ENCODE results near the gene KIF25.

The KIF25 gene

DNA sequence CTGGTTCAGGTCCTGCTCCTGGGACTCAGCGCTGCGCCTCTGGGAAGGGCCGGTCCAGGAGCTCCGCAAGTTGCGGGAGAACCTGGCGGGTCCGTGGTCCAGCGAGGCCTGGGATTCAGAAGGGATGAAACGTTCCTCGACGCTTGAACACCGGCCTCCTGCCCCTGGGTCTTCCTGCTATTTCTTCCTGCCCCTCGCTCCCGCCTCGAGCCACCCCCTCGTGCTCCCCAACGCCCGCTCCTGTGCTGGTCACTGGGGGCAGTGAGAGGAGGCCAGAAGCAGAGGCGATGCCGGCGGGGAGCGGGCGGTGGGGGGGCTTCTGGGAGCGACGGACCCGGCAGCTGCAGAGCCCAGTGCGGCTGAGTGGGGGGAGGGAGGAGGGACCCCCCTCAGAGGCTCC lies 20.8 kb upstream of the KIF25 start:
- no peak overlapping the region for H3K4me3 ChIP-seq (ENCODE audit: low read length)
- H3K36me3 ChIP-seq (ENCODE audit: control insufficient read depth, insufficient read depth, low read length) = no peaks in the 10 kb centered on the region

GRCh38 chr6:167977717-167978467 lies 19.6 kb upstream of the KIF25 start:
- no peak overlapping the region for H3K4me3 ChIP-seq (ENCODE audit: low read length)
- H3K9me3 ChIP-seq (ENCODE audit: control insufficient read depth, low read length) = no peaks in the 10 kb centered on the region
- H3K4me1 ChIP-seq (ENCODE audit: control insufficient read depth, insufficient read depth, low read length) = peaks cover 10% of the 10 kb centered on the region

More for the DNA sequence above, 20.8 kb upstream of the KIF25 start:
- H3K27me3 ChIP-seq (ENCODE audit: control insufficient read depth, insufficient read depth, low read length) = no peaks in the 10 kb centered on the region
- no peak overlapping the region for H3K9ac ChIP-seq (ENCODE audit: low read length)
- H3K4me1 ChIP-seq (ENCODE audit: control insufficient read depth, insufficient read depth, low read length) = peaks cover 10% of the 10 kb centered on the region
- no peaks in the 10 kb centered on the region for H3K9me3 ChIP-seq (ENCODE audit: control insufficient read depth, low read length)

DNA sequence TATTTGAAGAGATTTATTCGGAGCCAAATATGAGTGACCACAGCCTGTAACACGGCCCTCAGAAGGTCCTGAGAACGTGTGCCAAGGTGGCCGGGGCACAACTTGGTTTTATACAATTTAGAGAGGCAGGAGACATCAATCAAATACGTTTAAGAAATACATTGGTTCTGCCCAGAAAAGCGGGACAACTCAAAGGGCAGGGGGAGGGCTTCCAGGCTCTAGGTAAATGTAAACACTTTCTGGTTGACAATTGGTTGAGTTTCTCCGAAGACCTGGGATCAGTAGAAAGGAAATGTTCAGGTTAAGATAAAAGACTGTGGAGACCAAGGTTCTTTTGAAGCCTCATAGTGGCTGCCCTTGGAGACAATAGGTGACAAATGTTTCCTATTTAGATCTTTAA lies 18.9 kb upstream of the KIF25 start:
- Histone ChIP-seq H3K27me3 (ENCODE audit: control insufficient read depth, insufficient read depth, low read length) (no peaks in the 10 kb centered on the region), H3K36me3 (ENCODE audit: control insufficient read depth, insufficient read depth, low read length) (no peaks in the 10 kb centered on the region), H3K4me1 (ENCODE audit: control insufficient read depth, insufficient read depth, low read length) (peaks cover 10% of the 10 kb centered on the region), H3K9ac (ENCODE audit: low read length) (no peak overlapping the region), H3K9me3 (ENCODE audit: control insufficient read depth, low read length) (no peaks in the 10 kb centered on the region), H3K4me3 (ENCODE audit: low read length) (no peak overlapping the region)

More at GRCh38 chr6:167977717-167978467, 19.6 kb upstream of the KIF25 start:
- H3K27me3 ChIP-seq (ENCODE audit: control insufficient read depth, insufficient read depth, low read length) = no peaks in the 10 kb centered on the region
- H3K36me3 ChIP-seq (ENCODE audit: control insufficient read depth, insufficient read depth, low read length) = no peaks in the 10 kb centered on the region
- no peak overlapping the region for H3K9ac ChIP-seq (ENCODE audit: low read length)

GRCh38 chr6:167979436-167980139 lies 17.9 kb upstream of the KIF25 start:
- Histone ChIP-seq H3K9me3 (ENCODE audit: control insufficient read depth, low read length) (no peaks in the 10 kb centered on the region), H3K27me3 (ENCODE audit: control insufficient read depth, insufficient read depth, low read length) (no peaks in the 10 kb centered on the region), H3K4me3 (ENCODE audit: low read length) (no peak overlapping the region), H3K36me3 (ENCODE audit: control insufficient read depth, insufficient read depth, low read length) (no peaks in the 10 kb centered on the region), H3K4me1 (ENCODE audit: control insufficient read depth, insufficient read depth, low read length) (peaks cover 10% of the 10 kb centered on the region), H3K9ac (ENCODE audit: low read length) (no peak overlapping the region)

DNA sequence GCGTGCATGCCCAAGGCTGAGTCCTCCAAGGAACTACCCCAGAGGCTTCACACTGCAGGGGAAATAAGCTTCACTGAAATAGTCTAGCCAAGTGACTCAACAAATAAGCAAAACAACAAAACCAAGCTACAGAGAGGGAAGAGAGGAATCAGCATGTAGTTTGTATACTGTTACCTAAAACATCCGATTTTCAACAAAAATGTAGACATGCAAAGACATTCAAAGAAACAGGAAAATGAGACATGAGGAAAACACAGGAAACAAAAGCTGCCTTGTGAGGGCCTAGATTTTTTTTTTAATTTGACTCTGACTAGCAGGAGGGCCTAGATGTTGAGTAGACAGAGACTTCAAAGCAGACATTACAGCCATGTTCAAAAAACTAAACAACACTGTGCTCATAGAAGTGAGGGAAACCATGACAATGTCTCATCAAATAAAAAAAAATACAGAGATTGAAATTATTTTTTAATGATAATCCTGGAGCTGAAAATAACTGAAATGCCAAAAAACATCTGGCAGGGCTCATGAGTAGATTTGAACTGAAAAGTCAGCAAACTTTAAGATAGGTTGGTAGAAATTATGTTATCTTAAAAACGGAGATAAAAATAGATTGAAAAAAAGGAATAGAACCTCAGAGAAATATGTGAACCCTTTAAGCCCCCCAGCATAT lies 16.4 kb upstream of the KIF25 start:
- H3K9ac ChIP-seq (ENCODE audit: low read length) = no peak overlapping the region
- H3K27me3 ChIP-seq (ENCODE audit: control insufficient read depth, insufficient read depth, low read length) = no peaks in the 10 kb centered on the region
- no peaks in the 10 kb centered on the region for H3K4me1 ChIP-seq (ENCODE audit: control insufficient read depth, insufficient read depth, low read length)
- no peaks in the 10 kb centered on the region for H3K9me3 ChIP-seq (ENCODE audit: control insufficient read depth, low read length)
- H3K36me3 ChIP-seq (ENCODE audit: control insufficient read depth, insufficient read depth, low read length) = no peaks in the 10 kb centered on the region
- H3K4me3 ChIP-seq (ENCODE audit: low read length) = no peak overlapping the region

- Histone ChIP-seq H3K9me3 (ENCODE audit: control insufficient read depth, low read length) (no peaks in the 10 kb centered on the region), H3K27me3 (ENCODE audit: control insufficient read depth, insufficient read depth, low read length) (no peaks in the 10 kb centered on the region), H3K4me1 (ENCODE audit: control insufficient read depth, insufficient read depth, low read length) (no peaks in the 10 kb centered on the region), H3K36me3 (ENCODE audit: control insufficient read depth, insufficient read depth, low read length) (no peaks in the 10 kb centered on the region), H3K4me3 (ENCODE audit: low read length) (no peak overlapping the region), H3K9ac (ENCODE audit: low read length) (no peak overlapping the region)
Measured at GRCh38 chr6:167981916-167982462, 15.5 kb upstream of the KIF25 start.

- H3K27me3 ChIP-seq (ENCODE audit: control insufficient read depth, insufficient read depth, low read length) = no peaks in the 10 kb centered on the region
- H3K4me1 ChIP-seq (ENCODE audit: control insufficient read depth, insufficient read depth, low read length) = no peaks in the 10 kb centered on the region
- no peaks in the 10 kb centered on the region for H3K36me3 ChIP-seq (ENCODE audit: control insufficient read depth, insufficient read depth, low read length)
- H3K4me3 ChIP-seq (ENCODE audit: low read length) = no peak overlapping the region
- H3K9me3 ChIP-seq (ENCODE audit: control insufficient read depth, low read length) = no peaks in the 10 kb centered on the region
- H3K9ac ChIP-seq (ENCODE audit: low read length) = no peak overlapping the region
Measured at GRCh38 chr6:167984144-167984719, 13.2 kb upstream of the KIF25 start.

DNA sequence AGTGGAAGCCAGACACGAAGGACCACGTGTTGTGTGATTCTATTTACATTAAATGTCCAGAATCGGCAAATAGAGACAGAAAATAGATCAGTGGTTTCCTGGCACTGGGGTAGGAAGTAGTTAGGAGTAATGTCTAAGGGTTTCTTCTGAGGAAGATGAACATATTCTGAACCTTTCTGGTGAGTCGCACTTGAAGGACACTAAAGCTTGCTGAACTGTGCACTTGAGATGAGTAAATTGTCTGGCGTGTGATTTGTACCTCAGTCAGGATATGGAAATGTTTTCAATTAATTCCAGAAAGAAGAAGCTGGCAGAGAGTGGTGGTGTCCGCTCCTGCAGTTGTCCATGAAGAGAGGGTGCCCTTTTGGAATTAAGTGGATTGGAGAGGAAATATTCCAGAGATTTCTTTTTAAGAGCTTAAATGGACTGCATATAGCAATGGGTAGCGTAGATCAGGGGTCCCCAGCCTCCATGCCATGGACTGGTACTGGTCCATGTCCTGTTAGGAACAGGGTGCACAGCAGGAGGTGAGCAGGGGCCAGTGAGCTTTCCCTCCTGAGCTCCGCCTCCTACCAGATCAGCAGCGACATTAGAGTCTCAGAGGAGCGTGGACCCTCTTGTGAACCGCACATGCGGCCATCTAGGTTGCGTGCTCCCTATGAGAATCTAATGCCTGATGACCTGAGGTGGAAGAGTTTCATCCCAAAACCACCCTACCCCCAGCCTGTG lies 12.4 kb upstream of the KIF25 start:
- Histone ChIP-seq H3K4me1 (ENCODE audit: control insufficient read depth, insufficient read depth, low read length) (no peaks in the 10 kb centered on the region), H3K36me3 (ENCODE audit: control insufficient read depth, insufficient read depth, low read length) (no peaks in the 10 kb centered on the region), H3K27me3 (ENCODE audit: control insufficient read depth, insufficient read depth, low read length) (no peaks in the 10 kb centered on the region), H3K9ac (ENCODE audit: low read length) (no peak overlapping the region), H3K4me3 (ENCODE audit: low read length) (no peak overlapping the region), H3K9me3 (ENCODE audit: control insufficient read depth, low read length) (no peaks in the 10 kb centered on the region)

DNA sequence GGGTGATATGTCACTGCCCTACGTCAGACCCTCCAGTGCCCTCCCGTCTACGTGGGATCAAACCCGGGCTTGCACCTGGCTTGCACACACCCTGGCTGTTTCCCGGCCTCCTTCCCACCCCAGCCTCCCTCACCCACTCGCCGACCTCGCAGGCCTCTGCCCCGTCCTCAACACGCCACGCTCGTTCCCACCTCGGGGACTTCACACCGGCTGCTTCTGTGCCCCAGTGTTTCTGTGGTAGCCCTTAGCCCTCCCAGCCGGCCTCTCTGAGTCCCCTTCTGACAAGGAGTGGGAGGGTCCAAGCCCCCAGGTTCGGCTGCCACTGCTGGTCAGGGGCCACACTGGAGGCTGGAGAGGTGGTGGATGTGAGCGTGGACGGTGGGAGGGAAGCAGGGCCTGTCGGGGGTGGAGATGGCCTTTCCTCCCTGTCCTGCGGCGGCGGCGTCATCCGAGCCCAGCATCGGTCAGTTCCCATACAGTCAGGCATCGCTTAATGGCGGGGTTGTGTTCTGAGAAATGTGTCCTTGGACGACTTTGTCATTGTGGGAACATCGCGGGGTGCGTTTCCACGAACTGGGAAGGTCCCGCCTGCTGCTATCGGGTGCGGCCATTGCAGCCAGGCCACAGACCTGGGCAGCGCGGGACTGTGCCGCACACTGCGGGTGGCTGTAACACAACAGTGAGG lies 11.4 kb upstream of the KIF25 start:
- Histone ChIP-seq H3K9ac (ENCODE audit: low read length) (no peak overlapping the region), H3K4me3 (ENCODE audit: low read length) (no peak overlapping the region), H3K4me1 (ENCODE audit: control insufficient read depth, insufficient read depth, low read length) (no peaks in the 10 kb centered on the region), H3K9me3 (ENCODE audit: control insufficient read depth, low read length) (no peaks in the 10 kb centered on the region), H3K36me3 (ENCODE audit: control insufficient read depth, insufficient read depth, low read length) (no peaks in the 10 kb centered on the region), H3K27me3 (ENCODE audit: control insufficient read depth, insufficient read depth, low read length) (no peaks in the 10 kb centered on the region)

GRCh38 chr6:167987396-167988153 lies 9.9 kb upstream of the KIF25 start:
- Histone ChIP-seq H3K27me3 (ENCODE audit: control insufficient read depth, insufficient read depth, low read length) (no peaks in the 10 kb centered on the region), H3K9me3 (ENCODE audit: control insufficient read depth, low read length) (no peaks in the 10 kb centered on the region), H3K4me1 (ENCODE audit: control insufficient read depth, insufficient read depth, low read length) (no peaks in the 10 kb centered on the region)

More at GRCh38 chr6:167987396-167988153, 9.9 kb upstream of the KIF25 start:
- no peaks in the 10 kb centered on the region for H3K36me3 ChIP-seq (ENCODE audit: control insufficient read depth, insufficient read depth, low read length)
- no peak overlapping the region for H3K9ac ChIP-seq (ENCODE audit: low read length)
- no peak overlapping the region for H3K4me3 ChIP-seq (ENCODE audit: low read length)
